ENCODE data around the gene GCGR.
A peak's percentile ranks its signal among the peaks of the same experiment; 100 is the strongest.
"Not testable (repeated sequence)": the region's sequence is repeated elsewhere in the genome, so short reads cannot be mapped to it uniquely, and the experiment has no call there.

GCGR gene

GRCh38 chr17:81833921-81834830 is 30.2 kb downstream of the GCGR start:
- Mint-ChIP-seq H3K27me3 (no peaks in the 10 kb centered on the region), H3K4me1 (peaks cover 24% of the 10 kb centered on the region), H3K36me3 (ENCODE audit: low read depth) (no peaks in the 10 kb centered on the region), H3K9me3 (no peaks in the 10 kb centered on the region), H3K27ac (peak overlapping the region; percentile 89), H3K4me3 (peak overlapping the region; percentile 85)
- no peak for DNase-seq
- ATAC-seq = no peak

- ATAC-seq (no peak), DNase-seq (no peak)
- peaks cover 24% of the 10 kb centered on the region for H3K4me1 Mint-ChIP-seq
- H3K4me3 Mint-ChIP-seq = peak within 1 kb of the TSS; percentile 85
- H3K27me3 Mint-ChIP-seq = no peaks in the 10 kb centered on the region
- H3K9me3 Mint-ChIP-seq = no peaks in the 10 kb centered on the region
- H3K36me3 Mint-ChIP-seq (ENCODE audit: low read depth) = no peaks in the 10 kb centered on the region
- H3K27ac Mint-ChIP-seq = peak within 1 kb of the TSS; percentile 89
These were observed 30.9 kb downstream of the GCGR start, which contains the start of gene PPP1R27 for GRCh38 chr17:81834831-81835267. Gene PPP1R27 (minus strand): TSS chr17:81835050. CDS start chr17:81834953, 97 bp downstream.

- no peak overlapping the region for H3K4me3 Mint-ChIP-seq
These were observed 33.7 kb downstream of the GCGR start for GRCh38 chr17:81837641-81838040.

GRCh38 chr17:81838753-81839255 is 34.9 kb downstream of the GCGR start:
- DNase-seq = no peak
- peaks cover 4% of the 10 kb centered on the region for H3K36me3 Mint-ChIP-seq (ENCODE audit: low read depth)
- no peaks in the 10 kb centered on the region for H3K27me3 Mint-ChIP-seq
- H3K4me1 Mint-ChIP-seq = peaks cover under 1% of the 10 kb centered on the region
- H3K4me3 Mint-ChIP-seq = no peak overlapping the region
- H3K9me3 Mint-ChIP-seq = no peaks in the 10 kb centered on the region
- ATAC-seq = no peak
- H3K27ac Mint-ChIP-seq = no peak overlapping the region

More at GRCh38 chr17:81837641-81838040, 33.7 kb downstream of the GCGR start:
- no peak overlapping the region for H3K27ac Mint-ChIP-seq
- no peaks in the 10 kb centered on the region for H3K27me3 Mint-ChIP-seq
- ATAC-seq (no peak), DNase-seq (no peak)
- no peaks in the 10 kb centered on the region for H3K9me3 Mint-ChIP-seq
- H3K36me3 Mint-ChIP-seq (ENCODE audit: low read depth) = no peaks in the 10 kb centered on the region
- H3K4me1 Mint-ChIP-seq = peaks cover 3% of the 10 kb centered on the region

GRCh38 chr17:81839301-81839700 is 35.4 kb downstream of the GCGR start:
- Mint-ChIP-seq H3K9me3 (no peaks in the 10 kb centered on the region), H3K4me3 (no peak overlapping the region), H3K4me1 (no peaks in the 10 kb centered on the region), H3K27me3 (no peaks in the 10 kb centered on the region), H3K36me3 (ENCODE audit: low read depth) (peaks cover 4% of the 10 kb centered on the region), H3K27ac (no peak overlapping the region)
- no peak for DNase-seq
- no peak for ATAC-seq

GRCh38 chr17:81840059-81840458 is 36.1 kb downstream of the GCGR start:
- not testable (repeated sequence) for ATAC-seq; H3K4me1 Mint-ChIP-seq; H3K4me3 Mint-ChIP-seq; H3K27me3 Mint-ChIP-seq; H3K27ac Mint-ChIP-seq; H3K36me3 Mint-ChIP-seq (ENCODE audit: low read depth); H3K9me3 Mint-ChIP-seq; DNase-seq

- H3K4me3 Mint-ChIP-seq = no peak overlapping the region
These were observed 37.2 kb downstream of the GCGR start for GRCh38 chr17:81840826-81841778.

GRCh38 chr17:81841866-81842265 is 37.9 kb downstream of the GCGR start:
- Mint-ChIP-seq H3K27me3 (no peaks in the 10 kb centered on the region), H3K36me3 (ENCODE audit: low read depth) (peaks cover 20% of the 10 kb centered on the region), H3K9me3 (no peaks in the 10 kb centered on the region), H3K4me1 (no peaks in the 10 kb centered on the region), H3K27ac (no peak overlapping the region), H3K4me3 (no peak overlapping the region)
- no peak for DNase-seq
- no peak for ATAC-seq

More at GRCh38 chr17:81840826-81841778, 37.2 kb downstream of the GCGR start:
- Mint-ChIP-seq H3K9me3 (no peaks in the 10 kb centered on the region), H3K27ac (no peak overlapping the region), H3K36me3 (ENCODE audit: low read depth) (peaks cover 16% of the 10 kb centered on the region), H3K27me3 (no peaks in the 10 kb centered on the region), H3K4me1 (no peaks in the 10 kb centered on the region)
- DNase-seq (no peak), ATAC-seq (peak; percentile 21)

GRCh38 chr17:81842378-81842724 is 38.4 kb downstream of the GCGR start:
- Mint-ChIP-seq H3K36me3 (ENCODE audit: low read depth) (peaks cover 22% of the 10 kb centered on the region), H3K9me3 (no peaks in the 10 kb centered on the region), H3K4me1 (no peaks in the 10 kb centered on the region), H3K4me3 (no peak overlapping the region), H3K27ac (no peak overlapping the region), H3K27me3 (no peaks in the 10 kb centered on the region)
- no peak for ATAC-seq
- DNase-seq = no peak

GRCh38 chr17:81842725-81843504 is 39.0 kb downstream of the GCGR start:
- no peaks in the 10 kb centered on the region for H3K4me1 Mint-ChIP-seq
- ATAC-seq = no peak
- H3K4me3 Mint-ChIP-seq = no peak overlapping the region
- H3K36me3 Mint-ChIP-seq (ENCODE audit: low read depth) = peaks cover 23% of the 10 kb centered on the region
- H3K9me3 Mint-ChIP-seq = no peaks in the 10 kb centered on the region
- no peak for DNase-seq
- H3K27ac Mint-ChIP-seq = no peak overlapping the region
- no peaks in the 10 kb centered on the region for H3K27me3 Mint-ChIP-seq

GRCh38 chr17:81843713-81844326 is 39.9 kb downstream of the GCGR start:
- no peaks in the 10 kb centered on the region for H3K4me1 Mint-ChIP-seq

GRCh38 chr17:81844327-81844851 is 40.4 kb downstream of the GCGR start:
- H3K4me1 Mint-ChIP-seq = no peaks in the 10 kb centered on the region
- no peak for DNase-seq
- no peak overlapping the region for H3K27ac Mint-ChIP-seq
- no peaks in the 10 kb centered on the region for H3K27me3 Mint-ChIP-seq
- ATAC-seq = peak; percentile 5
- no peaks in the 10 kb centered on the region for H3K9me3 Mint-ChIP-seq
- H3K4me3 Mint-ChIP-seq = no peak overlapping the region
- H3K36me3 Mint-ChIP-seq (ENCODE audit: low read depth) = peaks cover 23% of the 10 kb centered on the region

More at GRCh38 chr17:81843713-81844326, 39.9 kb downstream of the GCGR start:
- H3K27ac Mint-ChIP-seq = no peak overlapping the region
- ATAC-seq = no peak
- DNase-seq = no peak
- H3K27me3 Mint-ChIP-seq = no peaks in the 10 kb centered on the region
- H3K36me3 Mint-ChIP-seq (ENCODE audit: low read depth) = peaks cover 23% of the 10 kb centered on the region
- no peak overlapping the region for H3K4me3 Mint-ChIP-seq
- no peaks in the 10 kb centered on the region for H3K9me3 Mint-ChIP-seq

- H3K9me3 Mint-ChIP-seq = no peaks in the 10 kb centered on the region
- no peak overlapping the region for H3K4me3 Mint-ChIP-seq
- no peak for DNase-seq
- H3K27me3 Mint-ChIP-seq = no peaks in the 10 kb centered on the region
- H3K36me3 Mint-ChIP-seq (ENCODE audit: low read depth) = peaks cover 23% of the 10 kb centered on the region
- no peak for ATAC-seq
- no peaks in the 10 kb centered on the region for H3K4me1 Mint-ChIP-seq
- no peak overlapping the region for H3K27ac Mint-ChIP-seq
These were observed 40.9 kb downstream of the GCGR start for GRCh38 chr17:81844887-81845286.

All from activated naive CD8-positive, alpha-beta T cell treated with anti-CD3 and anti-CD28 coated beads, Interleukin-2, amount 50 U/mL, for 24 hours (primary cell).